Measurements from ENCODE around the gene FN1.

The FN1 gene

GRCh38 chr2:215435870-215436704 is at the start of gene FN1:
TSS of gene FN1 (minus strand) at chr2:215436068. CDS start at chr2:215435802, 266 bp downstream.
- TF ChIP-seq GATA2 (IDR thresholded peaks at IDR 0.05; ENCODE audit: low read depth, low read length) (no peak), GATA3 (IDR thresholded peaks at IDR 0.05; ENCODE audit: low read depth, low read length) (no peak)

- TF ChIP-seq GATA2 (IDR thresholded peaks at IDR 0.05; ENCODE audit: low read depth, low read length) (no peak), GATA3 (IDR thresholded peaks at IDR 0.05; ENCODE audit: low read depth, low read length) (no peak)
These were observed 49.2 kb upstream of the FN1 start for GRCh38 chr2:215485032-215485431.

GRCh38 chr2:215484570-215484969 is 48.7 kb upstream of the FN1 start:
- no peak for TF ChIP-seq GATA2 (IDR thresholded peaks at IDR 0.05; ENCODE audit: low read depth, low read length)
- no peak for TF ChIP-seq GATA3 (IDR thresholded peaks at IDR 0.05; ENCODE audit: low read depth, low read length)

- TF ChIP-seq GATA3 (IDR thresholded peaks at IDR 0.05; ENCODE audit: low read depth, low read length) (no peak), GATA2 (IDR thresholded peaks at IDR 0.05; ENCODE audit: low read depth, low read length) (no peak)
These were observed 47.6 kb upstream of the FN1 start for GRCh38 chr2:215483431-215483830.

GRCh38 chr2:215479536-215480240 is 43.8 kb upstream of the FN1 start:
- TF ChIP-seq GATA2 (IDR thresholded peaks at IDR 0.05; ENCODE audit: low read depth, low read length) (no peak), GATA3 (IDR thresholded peaks at IDR 0.05; ENCODE audit: low read depth, low read length) (no peak)

GRCh38 chr2:215479121-215479520 is 43.3 kb upstream of the FN1 start:
- no peak for TF ChIP-seq GATA3 (IDR thresholded peaks at IDR 0.05; ENCODE audit: low read depth, low read length)
- TF ChIP-seq GATA2 (IDR thresholded peaks at IDR 0.05; ENCODE audit: low read depth, low read length): no peak

GRCh38 chr2:215476424-215476823 is 40.6 kb upstream of the FN1 start:
- TF ChIP-seq GATA3 (IDR thresholded peaks at IDR 0.05; ENCODE audit: low read depth, low read length): no peak
- no peak for TF ChIP-seq GATA2 (IDR thresholded peaks at IDR 0.05; ENCODE audit: low read depth, low read length)

- TF ChIP-seq GATA2 (IDR thresholded peaks at IDR 0.05; ENCODE audit: low read depth, low read length) (no peak), GATA3 (IDR thresholded peaks at IDR 0.05; ENCODE audit: low read depth, low read length) (no peak)
These were observed 30.4 kb upstream of the FN1 start for GRCh38 chr2:215466097-215466909.

GRCh38 chr2:215465256-215465655 is 29.4 kb upstream of the FN1 start:
- TF ChIP-seq GATA3 (IDR thresholded peaks at IDR 0.05; ENCODE audit: low read depth, low read length) (no peak), GATA2 (IDR thresholded peaks at IDR 0.05; ENCODE audit: low read depth, low read length) (no peak)

- TF ChIP-seq GATA3 (IDR thresholded peaks at IDR 0.05; ENCODE audit: low read depth, low read length) (no peak), GATA2 (IDR thresholded peaks at IDR 0.05; ENCODE audit: low read depth, low read length) (no peak)
These were observed 26.1 kb upstream of the FN1 start for GRCh38 chr2:215461836-215462532.

GRCh38 chr2:215460682-215461382 is 25.0 kb upstream of the FN1 start:
- no peak for TF ChIP-seq GATA3 (IDR thresholded peaks at IDR 0.05; ENCODE audit: low read depth, low read length)
- TF ChIP-seq GATA2 (IDR thresholded peaks at IDR 0.05; ENCODE audit: low read depth, low read length): no peak

GRCh38 chr2:215455958-215456357 is 20.1 kb upstream of the FN1 start:
- TF ChIP-seq GATA3 (IDR thresholded peaks at IDR 0.05; ENCODE audit: low read depth, low read length) (no peak), GATA2 (IDR thresholded peaks at IDR 0.05; ENCODE audit: low read depth, low read length) (no peak)

All from SH-SY5Y (cell line).